ENCODE results near the gene HSP90AB1.
A peak's percentile ranks its signal among the peaks of the same experiment; 100 is the strongest.

Gene HSP90AB1

GRCh38 chr6:44235891-44236516 lies 10.9 kb upstream of the HSP90AB1 start:
- no peak for DNase-seq

- DNase-seq: peak; percentile 88
Observed at GRCh38 chr6:44237021-44237812, 9.7 kb upstream of the HSP90AB1 start.

GRCh38 chr6:44237813-44238433 lies 9.0 kb upstream of the HSP90AB1 start:
- DNase-seq: no peak

- DNase-seq: no peak
Observed at GRCh38 chr6:44238687-44239350, 8.1 kb upstream of the HSP90AB1 start.

GRCh38 chr6:44243345-44243744 lies 3.6 kb upstream of the HSP90AB1 start:
- DNase-seq: no peak

GRCh38 chr6:44245391-44245911 lies 1.4 kb upstream of the HSP90AB1 start:
- no peak for DNase-seq

- no peak for DNase-seq
Observed at GRCh38 chr6:44245912-44246662, 814 bp upstream of the HSP90AB1 start.

- no peak for DNase-seq
Observed at GRCh38 chr6:44247338-44248302, 719 bp downstream of the HSP90AB1 start.

- no peak for DNase-seq
Observed at GRCh38 chr6:44248579-44248978, 1.7 kb downstream of the HSP90AB1 start.

- DNase-seq: no peak
Observed at GRCh38 chr6:44249082-44249748, 2.3 kb downstream of the HSP90AB1 start.

GRCh38 chr6:44250067-44250717 lies 3.3 kb downstream of the HSP90AB1 start:
- no peak for DNase-seq

- no peak for DNase-seq
Observed at GRCh38 chr6:44250718-44251123, 3.8 kb downstream of the HSP90AB1 start.

GRCh38 chr6:44251576-44252524 lies 4.9 kb downstream of the HSP90AB1 start:
- DNase-seq: no peak

GRCh38 chr6:44253307-44254101 lies 6.6 kb downstream of the HSP90AB1 start:
- DNase-seq: no peak

- no peak for DNase-seq
Observed at GRCh38 chr6:44254191-44255104, 7.5 kb downstream of the HSP90AB1 start.

GRCh38 chr6:44255105-44255808 lies 8.4 kb downstream of the HSP90AB1 start:
- no peak for DNase-seq
